Stimulated activated CD8-positive, alpha-beta memory T cell treated with anti-CD3 and anti-CD28 coated beads, Interleukin-2, amount 100 ng/mL, for 48 hours (primary cell): ENCODE measurements around the gene TRIM9.

Experiments used
- DNase-seq, 2 donors: peaks; one replicate each; pipeline ENCODE4 v3.0.0-alpha.2; 2020; ENCODE audit warnings: low read depth in 2 of 2

Gene TRIM9

DNA sequence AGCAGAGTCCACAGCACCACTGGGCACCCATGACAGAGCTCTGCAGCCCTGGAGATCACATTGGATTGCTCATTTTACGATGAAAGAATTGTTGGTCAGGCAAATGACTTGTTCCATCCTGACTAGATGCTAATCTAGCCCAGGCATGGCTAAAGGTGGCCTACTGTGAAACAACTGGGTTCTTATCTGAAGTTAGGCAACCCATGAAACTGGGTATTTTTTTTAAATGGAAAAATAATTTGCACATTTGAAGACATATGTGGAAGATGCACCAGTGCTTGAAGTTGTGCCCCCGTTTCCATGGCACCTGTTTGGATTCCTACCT, 158.9 kb downstream of the TRIM9 start:
- DNase-seq = no peak

DNA sequence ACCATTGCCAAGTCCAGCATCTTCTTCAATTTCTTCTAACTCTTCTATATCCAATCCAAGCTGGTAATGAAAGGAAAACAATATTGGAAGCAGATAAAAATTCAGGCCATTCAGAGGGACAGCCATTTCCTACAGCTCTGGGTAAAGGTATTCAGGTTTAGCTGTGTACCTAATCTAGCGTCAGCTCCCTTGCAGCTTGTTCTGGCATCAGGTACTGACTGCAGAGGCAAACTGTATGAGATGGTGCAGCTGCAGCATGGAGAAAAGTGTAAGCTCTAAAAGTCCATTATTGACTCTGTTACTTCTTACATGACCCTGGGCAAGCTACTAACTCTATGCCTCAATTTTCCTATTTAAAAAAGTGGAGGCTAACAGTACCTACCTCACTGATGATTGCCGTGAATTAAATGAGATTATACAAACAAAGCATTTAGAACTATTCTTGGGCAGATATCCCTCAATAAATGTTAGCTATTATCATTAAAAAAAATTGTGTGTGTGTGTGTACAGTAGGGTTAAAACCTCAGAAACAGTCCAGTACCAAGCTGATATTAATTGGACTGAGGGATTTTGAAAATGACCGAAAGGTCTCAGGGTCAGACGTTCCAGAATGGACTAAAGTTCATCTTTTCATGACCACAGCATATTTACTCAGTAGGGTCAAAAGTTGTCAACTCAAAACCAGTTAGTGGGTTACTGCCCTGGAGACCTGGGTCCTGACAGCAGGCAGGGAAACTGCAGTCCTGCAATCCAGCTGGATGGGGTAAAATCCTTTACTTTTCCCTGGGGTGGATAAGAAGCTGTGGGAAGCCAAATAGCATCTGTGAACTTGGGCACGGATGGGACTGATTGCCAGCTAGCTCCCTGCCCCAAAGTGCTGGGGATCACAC, 159.5 kb downstream of the TRIM9 start:
- no peak for DNase-seq

DNA sequence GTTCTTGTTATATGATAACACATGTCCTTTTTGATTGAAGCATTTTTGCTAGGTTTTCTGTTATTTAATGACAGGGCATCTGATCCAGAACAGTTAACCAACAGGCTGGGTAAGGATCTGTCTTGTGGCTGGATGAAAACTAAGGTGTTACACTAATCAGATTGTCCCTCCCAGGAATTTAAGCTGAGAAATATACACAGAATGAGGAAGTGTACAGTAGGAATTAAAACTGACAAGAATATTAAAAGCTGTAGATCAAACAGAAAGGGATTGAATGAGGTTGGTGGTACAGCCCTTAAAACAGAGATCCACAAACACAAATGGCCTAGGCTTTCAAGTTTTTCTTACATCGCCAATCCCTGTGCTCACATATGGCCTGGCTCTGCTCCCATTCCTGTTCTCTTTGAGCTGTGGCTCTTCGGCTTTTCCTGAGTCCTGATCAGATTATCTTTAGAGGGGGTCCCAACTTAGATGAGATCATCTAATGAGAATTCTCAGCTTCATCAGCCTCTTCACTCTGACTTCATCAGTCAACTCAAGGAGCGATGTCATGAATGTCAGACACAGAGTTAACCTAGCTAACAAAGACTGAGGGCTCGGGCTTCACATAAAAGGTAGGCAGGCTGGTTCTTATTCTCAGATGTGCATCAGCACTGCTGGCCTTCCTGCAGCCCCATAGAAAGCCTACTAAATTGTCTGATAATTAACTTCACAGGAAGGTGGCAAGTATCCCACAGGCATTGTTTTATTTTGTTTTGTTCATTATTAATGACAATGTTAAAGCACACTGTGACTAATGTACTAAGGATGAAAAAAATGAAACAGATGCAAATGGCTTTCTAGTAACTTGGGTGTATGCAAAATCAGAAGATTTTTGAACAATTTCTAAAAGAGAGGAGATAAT, 162.1 kb downstream of the TRIM9 start:
- DNase-seq = no peak

DNA sequence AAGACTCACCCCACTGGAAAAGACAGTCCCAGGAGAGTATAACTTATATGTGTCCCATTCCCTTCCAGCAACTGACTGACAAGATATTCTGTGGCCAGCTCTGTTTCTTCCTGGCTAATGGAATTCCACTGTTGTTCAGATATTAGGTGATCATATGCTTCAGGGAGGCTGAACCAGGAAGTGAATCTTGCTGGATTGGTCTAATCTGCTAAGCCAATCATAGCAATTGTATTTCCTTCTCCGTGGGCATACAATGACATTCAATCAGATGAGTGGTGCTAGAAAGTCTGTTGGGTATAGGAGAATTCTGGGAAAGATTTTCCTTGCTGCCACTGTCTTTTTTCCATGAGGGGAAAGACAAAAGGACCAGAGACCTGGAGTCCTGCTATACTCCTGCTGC, 162.7 kb downstream of the TRIM9 start:
- DNase-seq = no peak

DNA sequence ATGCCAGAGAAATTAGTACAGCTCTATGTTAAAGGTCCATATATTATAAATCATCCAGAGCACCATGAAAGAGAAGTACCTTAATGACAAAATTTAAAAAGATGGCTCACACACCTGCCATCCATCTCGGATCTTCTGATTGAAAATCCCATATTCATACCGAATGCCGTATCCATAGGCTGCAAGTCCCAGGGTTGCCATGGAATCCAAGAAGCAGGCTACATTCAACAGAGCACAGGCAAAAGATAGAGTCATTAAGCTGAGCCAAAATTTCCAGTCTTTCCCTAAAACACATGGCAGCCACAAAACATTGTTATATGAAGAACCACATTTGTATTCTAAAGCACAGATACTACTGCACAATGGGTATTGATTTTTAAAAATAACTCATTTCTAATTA, 163.3 kb downstream of the TRIM9 start:
- no peak for DNase-seq

DNA sequence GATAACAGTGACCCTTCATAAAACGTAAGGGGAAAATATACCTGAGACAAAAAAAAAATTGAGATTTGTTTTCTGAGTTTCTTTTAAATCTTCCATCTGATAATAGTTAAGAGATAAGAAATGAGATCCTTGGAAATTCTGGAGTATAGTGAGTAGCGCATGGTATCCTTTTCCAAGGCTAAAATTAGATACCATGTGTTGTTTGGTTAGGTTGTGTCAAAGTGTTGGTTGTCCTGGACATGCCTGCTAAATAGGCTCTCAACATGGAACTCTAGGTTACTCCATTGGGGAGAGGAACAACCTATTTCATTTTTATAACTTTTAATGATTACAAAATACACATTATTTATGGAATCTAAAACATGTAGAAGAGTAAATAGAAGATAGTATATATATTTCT, 165.4 kb downstream of the TRIM9 start:
- DNase-seq = no peak

DNA sequence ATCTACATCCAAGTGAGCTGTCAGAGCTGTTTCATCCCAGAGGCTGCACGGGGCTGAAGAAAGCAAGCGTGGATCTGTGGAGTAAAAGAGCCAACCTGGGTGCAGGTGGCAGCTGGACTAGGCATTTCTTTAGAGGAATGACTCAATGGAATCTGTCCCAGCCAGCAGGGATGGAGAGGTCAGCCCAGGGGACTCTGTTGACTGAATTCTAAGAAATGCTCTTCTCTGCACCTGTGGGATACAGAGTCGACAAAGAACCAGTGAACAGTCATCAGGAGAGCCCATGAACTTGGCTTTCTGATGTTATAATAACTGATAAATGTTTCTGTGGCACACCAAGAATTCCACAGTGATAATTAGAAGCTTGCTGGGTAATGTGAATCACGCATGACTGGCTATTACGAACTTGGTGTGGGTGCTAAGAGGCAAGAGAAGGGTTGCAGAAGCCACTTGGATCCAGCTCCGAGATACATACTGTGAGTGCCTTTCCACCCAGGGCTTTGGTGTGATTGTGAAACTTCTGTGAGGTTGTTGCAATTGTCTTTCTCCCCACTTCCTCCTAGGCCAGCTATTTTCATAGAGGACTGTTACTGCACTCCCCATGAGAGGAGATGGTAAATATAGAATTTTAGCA, 166.8 kb downstream of the TRIM9 start:
- DNase-seq = no peak

DNA sequence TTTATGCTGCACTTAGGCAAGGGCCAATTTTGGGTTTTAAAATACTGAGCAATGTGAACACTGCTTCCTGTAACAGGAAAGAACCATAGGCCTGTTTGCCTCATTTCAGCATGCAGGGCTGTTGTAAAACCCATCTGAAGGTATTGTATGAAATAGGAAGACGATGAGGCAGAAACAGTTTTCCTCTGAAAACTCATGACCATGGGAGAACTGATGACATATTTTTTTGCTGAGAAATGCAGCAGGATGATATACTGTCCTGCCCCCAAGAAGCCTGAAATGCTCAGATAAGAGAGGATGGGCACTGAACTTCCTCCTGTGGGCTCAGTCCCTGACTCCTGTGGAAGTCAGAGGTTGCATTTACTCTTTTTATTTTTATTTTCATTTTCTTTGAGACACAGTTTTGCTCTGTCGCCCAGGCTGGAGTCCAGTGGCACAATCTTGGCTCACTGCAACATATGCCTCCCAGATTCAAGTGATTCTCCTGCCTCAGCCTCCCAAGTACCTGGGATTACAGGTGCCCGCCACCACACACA, 168.0 kb downstream of the TRIM9 start:
- DNase-seq = no peak
